Activated T-cell treated with anti-CD3 and anti-CD28 coated beads, Interleukin-2, amount 50 U/mL, for 48 hours (primary cell): Measurements from ENCODE around the gene DIDO1.

Experiments
- DNase-seq, 2 experiments: peaks; one replicate each; pipeline ENCODE4 v3.0.0-alpha.2; 2020

Gene DIDO1

GRCh38 chr20:62846166-62846890 is 80.0 kb downstream of the DIDO1 start:
- no peak for DNase-seq

- DNase-seq, result no peak
These were observed 80.7 kb downstream of the DIDO1 start for GRCh38 chr20:62845416-62846160.

GRCh38 chr20:62844182-62844581 is 82.1 kb downstream of the DIDO1 start:
- no peak for DNase-seq

GRCh38 chr20:62843656-62844055 is 82.6 kb downstream of the DIDO1 start:
- DNase-seq, result no peak

- DNase-seq, result no peak
These were observed 84.5 kb downstream of the DIDO1 start for GRCh38 chr20:62841705-62842212.

- DNase-seq, result no peak
These were observed 85.8 kb downstream of the DIDO1 start for GRCh38 chr20:62840244-62841197.

- no peak for DNase-seq
These were observed 86.5 kb downstream of the DIDO1 start for GRCh38 chr20:62839816-62840215.

- no peak for DNase-seq
These were observed 87.0 kb downstream of the DIDO1 start for GRCh38 chr20:62839261-62839660.

GRCh38 chr20:62838128-62838891 is 88.0 kb downstream of the DIDO1 start:
- DNase-seq, result no peak

GRCh38 chr20:62837790-62838127 is 88.5 kb downstream of the DIDO1 start:
- no peak for DNase-seq

- DNase-seq, result no peak
These were observed 89.3 kb downstream of the DIDO1 start for GRCh38 chr20:62836967-62837490.

GRCh38 chr20:62835931-62836861 is 90.1 kb downstream of the DIDO1 start:
- DNase-seq, result no peak

- no peak for DNase-seq
These were observed 91.2 kb downstream of the DIDO1 start for GRCh38 chr20:62834967-62835730.

- DNase-seq, result no peak
These were observed 93.3 kb downstream of the DIDO1 start for GRCh38 chr20:62832951-62833391.

GRCh38 chr20:62832212-62832922 is 93.9 kb downstream of the DIDO1 start:
- no peak for DNase-seq

- DNase-seq, result no peak
These were observed 94.5 kb downstream of the DIDO1 start for GRCh38 chr20:62831854-62832211.

GRCh38 chr20:62831361-62831788 is 94.9 kb downstream of the DIDO1 start:
- DNase-seq, result no peak

GRCh38 chr20:62830821-62831220 is 95.5 kb downstream of the DIDO1 start:
- DNase-seq, result no peak

- no peak for DNase-seq
These were observed 96.1 kb downstream of the DIDO1 start for GRCh38 chr20:62830251-62830650.
